Testis (tissue), 2 donors: ENCODE measurements around the gene SRGAP2B.
"Not testable (repeated sequence)": the region's sequence is repeated elsewhere in the genome, so short reads cannot be mapped to it uniquely, and the experiment has no call there.

Source experiments
- POLR2A ChIP-seq: fragments of 450-650 bp; IDR thresholded peaks from one replicate; pipeline ENCODE4 v1.6.1; 2017; ENCODE audit warnings: antibody characterized with exemption, mild to moderate bottlenecking, moderate library complexity
- TF ChIP-seq, protein P1 (sequence below), 3 experiments: fragments of 450-650 bp in 2 of 3; fragments of 200-600 bp in 1 of 3; sonication (generic) in 1 of 3; IDR thresholded peaks; one replicate each; pipeline ENCODE4 v1.5.1; 2016 to 2019; ENCODE audit warnings: antibody characterized with exemption in 3 of 3, mild to moderate bottlenecking in 2 of 3, moderate library complexity in 1 of 3

DNA sequence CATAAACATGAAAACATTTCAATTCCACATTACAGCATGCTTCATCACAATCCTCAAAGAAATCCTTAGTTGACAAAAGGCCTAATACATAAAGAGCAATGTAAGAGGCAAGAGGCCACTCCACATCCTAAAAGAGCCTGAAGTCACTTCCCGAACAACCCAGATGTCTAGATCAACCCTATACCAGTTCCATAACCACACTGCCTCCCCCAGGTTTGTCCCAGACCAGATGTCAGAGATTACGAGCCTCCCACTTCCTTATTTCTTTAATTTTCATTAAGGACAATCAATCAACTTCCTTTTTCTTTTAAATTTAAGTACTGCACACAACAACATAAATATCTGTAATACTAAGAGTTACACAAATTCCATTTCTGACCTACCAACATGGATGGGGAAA is 15.4 kb downstream of the SRGAP2B start:
- TF ChIP-seq, protein P1, sequence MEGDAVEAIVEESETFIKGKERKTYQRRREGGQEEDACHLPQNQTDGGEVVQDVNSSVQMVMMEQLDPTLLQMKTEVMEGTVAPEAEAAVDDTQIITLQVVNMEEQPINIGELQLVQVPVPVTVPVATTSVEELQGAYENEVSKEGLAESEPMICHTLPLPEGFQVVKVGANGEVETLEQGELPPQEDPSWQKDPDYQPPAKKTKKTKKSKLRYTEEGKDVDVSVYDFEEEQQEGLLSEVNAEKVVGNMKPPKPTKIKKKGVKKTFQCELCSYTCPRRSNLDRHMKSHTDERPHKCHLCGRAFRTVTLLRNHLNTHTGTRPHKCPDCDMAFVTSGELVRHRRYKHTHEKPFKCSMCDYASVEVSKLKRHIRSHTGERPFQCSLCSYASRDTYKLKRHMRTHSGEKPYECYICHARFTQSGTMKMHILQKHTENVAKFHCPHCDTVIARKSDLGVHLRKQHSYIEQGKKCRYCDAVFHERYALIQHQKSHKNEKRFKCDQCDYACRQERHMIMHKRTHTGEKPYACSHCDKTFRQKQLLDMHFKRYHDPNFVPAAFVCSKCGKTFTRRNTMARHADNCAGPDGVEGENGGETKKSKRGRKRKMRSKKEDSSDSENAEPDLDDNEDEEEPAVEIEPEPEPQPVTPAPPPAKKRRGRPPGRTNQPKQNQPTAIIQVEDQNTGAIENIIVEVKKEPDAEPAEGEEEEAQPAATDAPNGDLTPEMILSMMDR (IDR thresholded peaks at IDR 0.05) = not testable (repeated sequence)
- TF ChIP-seq POLR2A = not testable (repeated sequence)
